Liver (tissue), 9 donors: ENCODE measurements around the gene PLEKHA6. TPM values are rescaled to one million over a fixed set of nuclear protein-coding genes. Genes with fewer than 3 reads are reported as not detected.

ENCODE experiments used
- DNase-seq: peaks from one replicate; pipeline ENCODE4 v3.0.0-alpha.2; 2017; ENCODE audit warnings: low spot score
- H3K27ac ChIP-seq, 2 donors: one replicate each; pipeline ENCODE4 v1.7.0; 2013; ENCODE audit warnings: inconsistent platforms in 2 of 2, low read length in 2 of 2, control low read depth in 1 of 2, low read depth in 1 of 2, mild to moderate bottlenecking in 1 of 2
- H3K27me3 ChIP-seq, 4 donors: one replicate each; pipeline versions ENCODE4 v1.6.1 to v1.7.0; 2013; ENCODE audit warnings: low read length in 3 of 4, inconsistent platforms in 1 of 4, mild to moderate bottlenecking in 1 of 4, moderate library complexity in 1 of 4; ENCODE audit not compliant: control insufficient read depth in 4 of 4, insufficient read depth in 4 of 4
- H3K36me3 ChIP-seq, 4 donors: one replicate each; pipeline versions ENCODE4 v1.6.1 to v1.7.0; 2013; ENCODE audit warnings: low read length in 3 of 4, mild to moderate bottlenecking in 3 of 4, low read depth in 1 of 4, moderate library complexity in 1 of 4; ENCODE audit not compliant: control insufficient read depth in 4 of 4, insufficient read depth in 3 of 4
- H3K4me1 ChIP-seq, 4 donors: one replicate each; pipeline versions ENCODE4 v1.6.1 to v1.7.0; 2013; ENCODE audit warnings: low read length in 3 of 4, mild to moderate bottlenecking in 3 of 4, moderate library complexity in 1 of 4; ENCODE audit not compliant: control insufficient read depth in 4 of 4, insufficient read depth in 4 of 4
- H3K4me3 ChIP-seq, 3 donors: one replicate each; pipeline versions ENCODE4 v1.6.1 to v1.7.0; 2013; ENCODE audit warnings: low read length in 3 of 3, control low read depth in 1 of 3, low read depth in 1 of 3, mild to moderate bottlenecking in 1 of 3
- H3K9ac ChIP-seq, 2 donors: one replicate each; pipeline ENCODE4 v1.7.0; 2013; ENCODE audit warnings: low read length in 2 of 2, mild to moderate bottlenecking in 2 of 2, moderate library complexity in 2 of 2, control low read depth in 1 of 2, low read depth in 1 of 2
- H3K9me3 ChIP-seq, 4 donors: one replicate each; pipeline versions ENCODE4 v1.6.1 to v1.7.0; 2013; ENCODE audit warnings: low read length in 3 of 4; ENCODE audit not compliant: control insufficient read depth in 4 of 4
- CTCF ChIP-seq: fragments of 150-350 bp; IDR thresholded peaks from 2 replicates; pipeline ENCODE4 v1.5.1; 2017; ENCODE audit warnings: improper control_type of control experiment, low read depth, low read length; ENCODE audit not compliant: missing input control
- EGR1 ChIP-seq, 2 donors: IDR thresholded peaks; 2 replicates each; pipeline ENCODE4 v1.6.1; 2016 to 2018; ENCODE audit warnings: antibody characterized with exemption in 2 of 2, low read depth in 2 of 2
- FOXA2 ChIP-seq: IDR thresholded peaks from 2 replicates; pipeline ENCODE4 v1.6.1; 2016; ENCODE audit warnings: antibody characterized with exemption
- GABPA ChIP-seq, 2 donors: IDR thresholded peaks in 1 of 2; conservative IDR thresholded peaks in 1 of 2; 2 replicates each; pipeline ENCODE4 v1.6.1; 2016; ENCODE audit warnings: antibody characterized with exemption in 2 of 2, mild to moderate bottlenecking in 1 of 2, moderate library complexity in 1 of 2
- HNF4A ChIP-seq, 2 donors: conservative IDR thresholded peaks; 2 replicates each; pipeline ENCODE4 v1.6.1; 2016; ENCODE audit warnings: antibody characterized with exemption in 2 of 2, mild to moderate bottlenecking in 2 of 2
- HNF4G ChIP-seq: IDR thresholded peaks from 2 replicates; pipeline ENCODE4 v1.6.1; 2016; ENCODE audit warnings: antibody characterized with exemption
- JUND ChIP-seq, 2 donors: IDR thresholded peaks; 2 replicates each; pipeline ENCODE4 v1.6.1; 2016; ENCODE audit warnings: antibody characterized with exemption in 2 of 2
- NR2F2 ChIP-seq: IDR thresholded peaks from 2 replicates; pipeline ENCODE4 v1.6.1; 2016; ENCODE audit warnings: antibody characterized with exemption
- RAD21 ChIP-seq, 2 donors: IDR thresholded peaks; 2 replicates each; pipeline ENCODE4 v1.6.1; 2016; ENCODE audit warnings: antibody characterized with exemption in 2 of 2, mild to moderate bottlenecking in 2 of 2
- RXRA ChIP-seq, 2 donors: IDR thresholded peaks; 2 replicates each; pipeline ENCODE4 v1.6.1; 2017 to 2018; ENCODE audit warnings: antibody characterized with exemption in 2 of 2, mild to moderate bottlenecking in 1 of 2
- SP1 ChIP-seq: IDR thresholded peaks from 2 replicates; pipeline ENCODE4 v1.6.1; 2018; ENCODE audit warnings: antibody characterized with exemption, mild to moderate bottlenecking
- TAF1 ChIP-seq: conservative IDR thresholded peaks from 2 replicates; pipeline ENCODE4 v1.6.1; 2016; ENCODE audit warnings: antibody characterized with exemption, mild to moderate bottlenecking
- YY1 ChIP-seq: IDR thresholded peaks from 2 replicates; pipeline ENCODE4 v1.6.1; 2016; ENCODE audit warnings: antibody characterized with exemption, mild to moderate bottlenecking
- ZBTB33 ChIP-seq: IDR thresholded peaks from 2 replicates; pipeline ENCODE4 v1.6.1; 2016; ENCODE audit warnings: antibody characterized with exemption
- WGBS: extraction: QIAGEN DNeasy Blood & Tissue Kit; methylation state at CpG from one replicate; pipeline ENCODE4 v1.1.7; 2013; 5-methylcytosine and 5-hydroxymethylcytosine counted together
- polyA plus RNA-seq, 2 donors: library from polyadenylated mRNA; stranded (reverse) in 1 of 2; unstranded in 1 of 2; fragments of 200-250 nt in 1 of 2; fragments of >200 nt in 1 of 2; fragmentation: Nextera tagmentation in 1 of 2; extraction: Ambion mirVana in 1 of 2; gene quantifications; one replicate each; pipeline versions ENCODE4 v1.2.1 to v1.2.3, GENCODE V29; 2013 to 2015
- total RNA-seq, 2 donors: library from RNA; depleted of rRNA; stranded (reverse); fragments of >200 nt; gene quantifications; one replicate each; pipeline ENCODE4 v1.2.3, GENCODE V29; 2014
- TF ChIP-seq, protein P1 (sequence below): IDR thresholded peaks from 2 replicates; pipeline ENCODE4 v1.6.1; 2016; ENCODE audit warnings: antibody characterized with exemption, mild to moderate bottlenecking
- TF ChIP-seq, protein P2 (sequence below): IDR thresholded peaks from 2 replicates; pipeline ENCODE4 v1.6.1; 2016; ENCODE audit warnings: antibody characterized with exemption
- TF ChIP-seq, protein P3 (sequence below): IDR thresholded peaks from 2 replicates; pipeline ENCODE4 v1.6.1; 2016; ENCODE audit warnings: antibody characterized with exemption
- donor health status: healthy.
- donor health status: healthy.
- donor health status: healthy.
- donor health status: healthy.
- donor health status: healthy.

Gene PLEKHA6
- total and polyA plus RNA-seq, 4 donors, result 5.3 to 12.8 (median 7.6) TPM

DNA sequence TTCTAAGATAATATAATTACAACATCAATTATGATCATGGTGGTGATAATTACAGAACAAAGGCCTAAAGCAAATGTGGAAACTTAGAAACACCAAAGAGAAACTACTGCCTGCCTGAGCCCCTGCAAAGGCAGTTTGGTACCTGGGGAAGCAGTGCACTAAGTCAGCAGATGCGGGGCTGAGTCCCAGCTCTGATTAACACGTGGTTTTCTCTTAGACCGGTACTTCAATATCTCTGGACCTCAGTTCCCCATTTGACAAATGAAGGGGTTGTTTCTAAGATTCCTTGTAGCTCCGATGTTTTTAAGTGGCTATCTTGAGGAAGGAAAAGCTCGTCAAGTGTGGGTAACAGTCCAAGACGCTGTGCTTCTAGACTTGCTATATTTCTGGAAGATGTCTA, 16.7 kb upstream of the PLEKHA6 start:
- H3K4me1 ChIP-seq, result peaks cover 3 to 19% (median 10%) of the 10 kb centered on the region in 4 donors
- H3K4me3 ChIP-seq, result no peak overlapping the region
- H3K9ac ChIP-seq, result no peak overlapping the region
- H3K27ac ChIP-seq, result no peak overlapping the region
- no peaks in the 10 kb centered on the region for H3K36me3 ChIP-seq
- 67% methylated on average over 6 of the region's 6 CpGs for WGBS
- no peaks in the 10 kb centered on the region for H3K9me3 ChIP-seq
- TF ChIP-seq, protein P1, sequence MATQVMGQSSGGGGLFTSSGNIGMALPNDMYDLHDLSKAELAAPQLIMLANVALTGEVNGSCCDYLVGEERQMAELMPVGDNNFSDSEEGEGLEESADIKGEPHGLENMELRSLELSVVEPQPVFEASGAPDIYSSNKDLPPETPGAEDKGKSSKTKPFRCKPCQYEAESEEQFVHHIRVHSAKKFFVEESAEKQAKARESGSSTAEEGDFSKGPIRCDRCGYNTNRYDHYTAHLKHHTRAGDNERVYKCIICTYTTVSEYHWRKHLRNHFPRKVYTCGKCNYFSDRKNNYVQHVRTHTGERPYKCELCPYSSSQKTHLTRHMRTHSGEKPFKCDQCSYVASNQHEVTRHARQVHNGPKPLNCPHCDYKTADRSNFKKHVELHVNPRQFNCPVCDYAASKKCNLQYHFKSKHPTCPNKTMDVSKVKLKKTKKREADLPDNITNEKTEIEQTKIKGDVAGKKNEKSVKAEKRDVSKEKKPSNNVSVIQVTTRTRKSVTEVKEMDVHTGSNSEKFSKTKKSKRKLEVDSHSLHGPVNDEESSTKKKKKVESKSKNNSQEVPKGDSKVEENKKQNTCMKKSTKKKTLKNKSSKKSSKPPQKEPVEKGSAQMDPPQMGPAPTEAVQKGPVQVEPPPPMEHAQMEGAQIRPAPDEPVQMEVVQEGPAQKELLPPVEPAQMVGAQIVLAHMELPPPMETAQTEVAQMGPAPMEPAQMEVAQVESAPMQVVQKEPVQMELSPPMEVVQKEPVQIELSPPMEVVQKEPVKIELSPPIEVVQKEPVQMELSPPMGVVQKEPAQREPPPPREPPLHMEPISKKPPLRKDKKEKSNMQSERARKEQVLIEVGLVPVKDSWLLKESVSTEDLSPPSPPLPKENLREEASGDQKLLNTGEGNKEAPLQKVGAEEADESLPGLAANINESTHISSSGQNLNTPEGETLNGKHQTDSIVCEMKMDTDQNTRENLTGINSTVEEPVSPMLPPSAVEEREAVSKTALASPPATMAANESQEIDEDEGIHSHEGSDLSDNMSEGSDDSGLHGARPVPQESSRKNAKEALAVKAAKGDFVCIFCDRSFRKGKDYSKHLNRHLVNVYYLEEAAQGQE, result no peak
- TF ChIP-seq GABPA (IDR thresholded peaks at IDR 0.05 in 1 of 2, conservative IDR thresholded peaks at IDR 0.05 in 1 of 2) (no peak), HNF4A (conservative IDR thresholded peaks at IDR 0.05) (no peak), RAD21 (IDR thresholded peaks at IDR 0.05) (no peak), HNF4G (no peak), FOXA2 (no peak)
- no peaks in the 10 kb centered on the region for H3K27me3 ChIP-seq
- no peak for DNase-seq

- Histone ChIP-seq H3K27ac (no peak overlapping the region), H3K9me3 (no peaks in the 10 kb centered on the region), H3K4me3 (no peak overlapping the region), H3K36me3 (no peaks in the 10 kb centered on the region), H3K4me1 (peaks cover 3 to 19% (median 10%) of the 10 kb centered on the region in 4 donors), H3K9ac (no peak overlapping the region), H3K27me3 (no peaks in the 10 kb centered on the region)
- TF ChIP-seq JUND (IDR thresholded peaks at IDR 0.05) (no peak), CTCF (no peak), FOXA2 (no peak), NR2F2 (no peak), EGR1 (IDR thresholded peaks at IDR 0.05; ENCODE audit: low read depth in 2 of 2) (no peak), HNF4G (no peak), RXRA (IDR thresholded peaks at IDR 0.05) (no peak)
- TF ChIP-seq, protein P2, sequence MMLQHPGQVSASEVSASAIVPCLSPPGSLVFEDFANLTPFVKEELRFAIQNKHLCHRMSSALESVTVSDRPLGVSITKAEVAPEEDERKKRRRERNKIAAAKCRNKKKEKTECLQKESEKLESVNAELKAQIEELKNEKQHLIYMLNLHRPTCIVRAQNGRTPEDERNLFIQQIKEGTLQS, result no peak
- no peak for DNase-seq
- WGBS, result 82% methylated on average over 4 of the region's 4 CpGs
Observed at GRCh38 chr1:204373911-204374310, 14.2 kb upstream of the PLEKHA6 start.

- DNase-seq, result no peak
- no peaks in the 10 kb centered on the region for H3K4me1 ChIP-seq
- no peaks in the 10 kb centered on the region for H3K27me3 ChIP-seq
- H3K36me3 ChIP-seq, result no peaks in the 10 kb centered on the region
- no peak overlapping the region for H3K27ac ChIP-seq
- WGBS, result 94% methylated on average over 10 of the region's 10 CpGs
- no peak overlapping the region for H3K4me3 ChIP-seq
- no peak for TF ChIP-seq YY1
- no peak for TF ChIP-seq TAF1
- TF ChIP-seq HNF4G, result no peak
- TF ChIP-seq RAD21 (IDR thresholded peaks at IDR 0.05), result no peak
- TF ChIP-seq ZBTB33, result no peak
- TF ChIP-seq, protein P3, sequence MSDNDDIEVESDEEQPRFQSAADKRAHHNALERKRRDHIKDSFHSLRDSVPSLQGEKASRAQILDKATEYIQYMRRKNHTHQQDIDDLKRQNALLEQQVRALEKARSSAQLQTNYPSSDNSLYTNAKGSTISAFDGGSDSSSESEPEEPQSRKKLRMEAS, result no peak
- no peak for TF ChIP-seq FOXA2
- no peak for TF ChIP-seq CTCF
- no peak for TF ChIP-seq HNF4A (conservative IDR thresholded peaks at IDR 0.05)
- no peak for TF ChIP-seq EGR1 (IDR thresholded peaks at IDR 0.05; ENCODE audit: low read depth in 2 of 2)
- no peak for TF ChIP-seq NR2F2
- TF ChIP-seq GABPA (IDR thresholded peaks at IDR 0.05 in 1 of 2, conservative IDR thresholded peaks at IDR 0.05 in 1 of 2), result no peak
- TF ChIP-seq SP1, result no peak
- no peak for TF ChIP-seq RXRA (IDR thresholded peaks at IDR 0.05)
- no peak overlapping the region for H3K9ac ChIP-seq
- H3K9me3 ChIP-seq, result no peaks in the 10 kb centered on the region
Observed at GRCh38 chr1:204370176-204370575, 10.4 kb upstream of the PLEKHA6 start.
